GM10248 (cell line): ENCODE measurements around the gene TTC1.
A peak's percentile ranks its signal among the peaks of the same experiment; 100 is the strongest.
"Not testable (repeated sequence)": the region's sequence is repeated elsewhere in the genome, so short reads cannot be mapped to it uniquely, and the experiment has no call there.

ENCODE experiments used
- CTCF ChIA-PET: fragments of 300-600 bp; sonication (Branson Sonifier 250); formaldehyde crosslinking; extraction: SDS; loops from one replicate; lab custom pipeline; 2021; ENCODE audit warnings: antibody characterized with exemption; lab: Yijun Ruan, JAX
- POLR2A ChIA-PET: fragments of 350-650 bp; sonication (Branson Sonifier 250); formaldehyde crosslinking; extraction: SDS; loops from one replicate; lab custom pipeline; 2020; ENCODE audit warnings: antibody characterized with exemption; lab: Yijun Ruan, JAX
- DNase-seq: peaks from one replicate; pipeline ENCODE4 v3.0.0; 2012; ENCODE audit errors: extremely low spot score
- TF ChIP-seq, protein P1 (sequence below): IDR thresholded peaks from 2 replicates; pipeline ENCODE4 v1.5.1; 2012; ENCODE audit warnings: mild to moderate bottlenecking, low read depth; ENCODE audit errors: extremely low read depth, missing control alignments, control extremely low read depth

The TTC1 gene, protein sequence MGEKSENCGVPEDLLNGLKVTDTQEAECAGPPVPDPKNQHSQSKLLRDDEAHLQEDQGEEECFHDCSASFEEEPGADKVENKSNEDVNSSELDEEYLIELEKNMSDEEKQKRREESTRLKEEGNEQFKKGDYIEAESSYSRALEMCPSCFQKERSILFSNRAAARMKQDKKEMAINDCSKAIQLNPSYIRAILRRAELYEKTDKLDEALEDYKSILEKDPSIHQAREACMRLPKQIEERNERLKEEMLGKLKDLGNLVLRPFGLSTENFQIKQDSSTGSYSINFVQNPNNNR

DNA sequence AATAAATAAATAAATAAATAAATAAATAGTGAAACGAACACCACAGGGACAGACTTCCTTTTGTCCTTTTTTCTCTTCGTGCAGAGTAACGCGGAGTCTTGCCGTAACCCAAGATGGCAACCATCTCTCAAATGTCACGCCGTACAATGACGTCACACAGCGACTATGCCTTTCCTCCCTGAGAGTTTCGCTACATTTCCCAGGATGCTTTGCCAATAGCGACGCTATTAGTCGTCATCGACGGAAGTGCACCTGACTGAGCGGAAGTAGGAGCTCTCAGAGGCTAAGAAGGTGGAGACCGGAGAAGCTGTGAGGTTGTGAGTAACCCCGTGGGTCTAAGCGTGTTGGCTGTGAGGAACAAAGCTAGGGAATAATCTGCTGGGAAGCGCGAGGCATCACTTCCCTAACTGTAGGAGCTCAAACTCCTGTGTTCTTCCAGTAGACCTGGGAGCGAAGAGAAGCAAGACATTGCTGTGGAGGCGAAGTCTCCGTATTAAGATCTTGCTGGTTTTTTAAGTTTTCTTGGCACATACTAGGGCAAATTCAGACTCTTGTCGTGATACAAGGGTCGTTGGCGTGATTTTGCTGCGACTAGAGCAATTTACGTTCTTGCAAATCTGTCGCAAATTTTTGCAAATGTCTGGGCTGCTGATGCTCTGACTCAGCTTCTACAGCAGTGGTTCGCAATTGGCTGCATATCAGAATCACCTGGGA is at the start of gene TTC1:
Gene TTC1, plus strand, starts transcription at position 263 of the 714 bp plus-strand sequence. CDS start 1,390 bp downstream, outside the sequence.
- TF ChIP-seq, protein P1, sequence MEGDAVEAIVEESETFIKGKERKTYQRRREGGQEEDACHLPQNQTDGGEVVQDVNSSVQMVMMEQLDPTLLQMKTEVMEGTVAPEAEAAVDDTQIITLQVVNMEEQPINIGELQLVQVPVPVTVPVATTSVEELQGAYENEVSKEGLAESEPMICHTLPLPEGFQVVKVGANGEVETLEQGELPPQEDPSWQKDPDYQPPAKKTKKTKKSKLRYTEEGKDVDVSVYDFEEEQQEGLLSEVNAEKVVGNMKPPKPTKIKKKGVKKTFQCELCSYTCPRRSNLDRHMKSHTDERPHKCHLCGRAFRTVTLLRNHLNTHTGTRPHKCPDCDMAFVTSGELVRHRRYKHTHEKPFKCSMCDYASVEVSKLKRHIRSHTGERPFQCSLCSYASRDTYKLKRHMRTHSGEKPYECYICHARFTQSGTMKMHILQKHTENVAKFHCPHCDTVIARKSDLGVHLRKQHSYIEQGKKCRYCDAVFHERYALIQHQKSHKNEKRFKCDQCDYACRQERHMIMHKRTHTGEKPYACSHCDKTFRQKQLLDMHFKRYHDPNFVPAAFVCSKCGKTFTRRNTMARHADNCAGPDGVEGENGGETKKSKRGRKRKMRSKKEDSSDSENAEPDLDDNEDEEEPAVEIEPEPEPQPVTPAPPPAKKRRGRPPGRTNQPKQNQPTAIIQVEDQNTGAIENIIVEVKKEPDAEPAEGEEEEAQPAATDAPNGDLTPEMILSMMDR: no peak
- CTCF ChIA-PET: interaction anchor here (1.1 to 5.5 kb wide), 7 partner anchors 10 to 852 kb away, joined by 3 to 59 read pairs (median 5); no protein-coding TSS in a partner anchor
- peak; percentile 93 for DNase-seq
- POLR2A ChIA-PET: interaction anchor here (0.5 to 0.6 kb wide), 2 partner anchors 13 to 147 kb away, joined by 3 read pairs; no protein-coding TSS in a partner anchor

DNA sequence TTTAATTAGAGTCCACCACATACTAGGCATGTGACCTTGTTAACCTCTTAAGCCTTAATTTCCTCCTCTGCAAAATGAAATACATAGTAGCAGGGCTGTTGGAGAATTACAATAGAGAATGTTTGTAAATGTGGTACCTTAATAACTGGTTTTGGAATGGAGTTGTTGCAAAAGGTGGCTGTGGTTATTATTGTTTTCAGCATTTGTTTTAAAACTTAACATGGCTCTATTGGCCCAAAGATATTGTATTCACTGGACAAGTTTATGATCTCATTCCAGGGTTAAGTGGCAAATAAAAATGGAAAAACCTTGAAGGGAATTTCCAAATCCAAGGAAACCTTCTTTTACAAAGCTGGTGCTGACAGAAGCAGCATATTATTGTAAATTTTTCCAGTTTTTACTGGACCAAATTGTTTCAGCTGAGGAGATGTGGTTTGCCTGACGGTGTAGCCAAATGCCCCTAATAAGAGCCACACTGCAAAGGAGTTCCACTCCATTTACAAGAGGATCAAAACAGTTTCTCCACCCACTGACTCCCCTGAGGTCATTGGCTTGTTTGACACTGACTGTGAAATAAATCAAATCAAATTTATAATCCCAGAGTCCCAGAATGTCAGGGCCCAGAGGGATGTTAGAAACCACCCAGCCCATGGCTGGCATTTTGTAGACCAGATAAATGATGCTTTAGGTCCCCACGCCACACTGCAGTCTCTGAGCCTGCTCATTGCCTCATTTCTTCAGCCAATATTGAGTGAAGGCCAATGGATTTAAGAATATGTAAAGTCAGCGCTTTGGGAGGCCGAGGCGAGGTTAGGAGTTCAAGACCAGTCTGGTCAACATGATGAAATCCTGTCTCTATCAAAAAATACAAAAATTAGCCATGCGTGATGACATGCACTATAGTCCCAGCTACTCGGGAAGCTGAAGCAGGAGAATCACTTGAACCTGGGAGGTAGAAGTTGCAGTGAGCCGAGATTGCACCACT is 47.5 kb upstream of the TTC1 start:
- POLR2A ChIA-PET: no interaction called here
- CTCF ChIA-PET: no interaction called here
- TF ChIP-seq, protein P1: no peak
- DNase-seq: no peak

DNA sequence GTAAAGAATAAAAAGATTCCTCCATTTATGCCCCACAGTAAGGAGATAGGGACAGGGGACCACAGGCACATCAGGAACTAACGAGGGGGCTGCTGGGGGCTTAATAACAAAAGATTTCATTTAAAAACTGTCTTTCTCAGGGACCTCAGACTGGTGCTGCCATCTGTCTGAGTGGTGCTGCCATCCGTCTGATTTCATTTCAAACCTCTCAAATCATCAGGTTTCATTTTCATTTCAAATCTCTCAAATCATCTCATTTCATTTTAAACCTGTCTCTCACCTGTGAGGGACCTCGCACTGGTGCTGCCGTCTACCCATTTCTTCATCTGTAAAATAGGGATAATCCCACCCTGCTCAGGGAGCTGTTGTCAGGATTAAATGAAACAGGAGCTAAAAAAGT is 46.7 kb upstream of the TTC1 start:
- POLR2A ChIA-PET: no interaction called here
- no peak for DNase-seq
- CTCF ChIA-PET: interaction anchor here (1.3 kb wide), 1 partner anchor 11 kb away, joined by 4 read pairs; no protein-coding TSS in a partner anchor
- TF ChIP-seq, protein P1: no peak

DNA sequence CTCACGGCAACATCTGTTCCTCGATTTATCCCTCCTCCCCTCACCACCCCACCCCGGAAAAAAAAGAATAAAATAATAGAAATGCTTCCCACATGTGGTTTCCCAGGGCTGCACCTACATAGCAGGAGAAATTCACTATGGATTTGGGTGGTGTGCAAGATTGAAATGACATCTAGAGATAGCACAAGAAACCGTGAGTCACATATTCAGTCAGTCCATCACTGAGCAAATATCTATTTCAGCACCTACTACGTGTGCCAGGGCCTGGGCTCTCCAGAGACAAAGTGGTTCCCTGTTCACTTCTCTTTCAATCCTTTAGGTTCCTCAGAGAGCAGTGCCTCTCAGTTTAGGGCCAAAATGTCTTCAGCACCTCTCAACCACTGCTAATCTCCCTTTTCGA is 45.0 kb upstream of the TTC1 start:
- no peak for DNase-seq
- ChIA-PET CTCF (interaction anchor here (0.7 to 1.9 kb wide), 7 partner anchors 8 to 807 kb away, joined by 3 to 11 read pairs (median 4); no protein-coding TSS in a partner anchor), POLR2A (no interaction called here)
- TF ChIP-seq, protein P1: no peak

DNA sequence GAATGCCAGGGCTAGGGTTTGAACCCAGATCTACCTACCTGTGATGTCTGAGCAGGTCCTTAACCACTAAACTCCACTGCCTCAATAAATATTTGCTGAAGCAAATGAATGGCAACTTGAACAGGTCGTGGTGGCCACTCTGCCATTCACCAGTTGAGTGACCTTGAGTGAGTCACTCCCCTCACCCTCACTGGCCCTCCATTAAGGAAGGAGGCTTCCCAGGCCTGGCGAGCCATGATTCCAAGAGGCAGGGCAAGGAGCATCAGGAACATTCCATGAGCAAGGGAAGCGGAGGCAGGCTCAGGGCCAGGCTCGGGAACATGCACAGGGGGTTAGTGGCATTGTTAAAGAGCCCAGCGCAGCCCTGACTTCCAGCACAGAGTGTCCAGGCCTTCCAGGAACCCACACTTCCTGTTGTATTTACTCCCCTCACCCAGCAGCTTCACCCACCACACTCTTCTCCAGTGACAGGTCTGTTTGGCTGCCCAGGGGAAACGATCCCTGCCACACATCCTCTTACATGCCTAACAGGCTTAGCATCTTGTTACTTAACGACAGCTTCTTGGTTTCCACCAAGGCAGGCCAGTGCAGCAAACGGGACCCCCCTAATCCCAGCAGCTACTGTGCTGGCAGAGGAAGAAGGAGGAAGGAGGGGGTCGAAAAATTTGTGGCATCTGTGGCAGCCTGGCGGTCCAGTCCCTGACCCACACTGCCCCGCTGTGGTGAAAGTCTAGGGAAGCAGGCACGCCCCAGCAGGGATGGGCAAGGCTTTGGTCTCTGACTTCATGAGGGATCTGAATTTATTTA is 43.7 kb upstream of the TTC1 start:
- TF ChIP-seq, protein P1: peak; percentile 63
- POLR2A ChIA-PET: no interaction called here
- peak; percentile 46 for DNase-seq
- CTCF ChIA-PET: interaction anchor here (0.8 to 1.9 kb wide), 12 partner anchors 9 to 808 kb away, joined by 3 to 11 read pairs (median 3); no protein-coding TSS in a partner anchor

DNA sequence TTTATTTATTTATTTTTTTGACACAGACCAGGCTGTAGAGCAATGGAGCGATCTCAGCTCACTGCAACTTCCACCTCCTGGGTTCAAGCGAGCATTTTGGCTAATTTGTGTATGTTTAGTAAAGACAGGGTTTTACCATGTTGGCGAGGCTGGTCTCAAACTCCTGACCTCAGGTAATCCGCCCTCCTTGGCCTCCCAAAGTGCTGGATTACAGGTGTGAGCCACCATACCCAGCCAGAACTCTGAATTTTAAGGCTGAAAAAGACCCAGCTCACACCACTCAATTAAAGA is 43.2 kb upstream of the TTC1 start:
- DNase-seq, POLR2A ChIA-PET: not testable (repeated sequence)
- CTCF ChIA-PET: interaction anchor here (1.0 to 1.9 kb wide), 4 partner anchors 12 to 809 kb away, joined by 3 to 11 read pairs (median 4); no protein-coding TSS in a partner anchor
